ENCODE data around the gene CABLES2. TPM values are rescaled to one million over a fixed set of nuclear protein-coding genes. Genes with fewer than 3 reads are reported as not detected.

Gene CABLES2, protein sequence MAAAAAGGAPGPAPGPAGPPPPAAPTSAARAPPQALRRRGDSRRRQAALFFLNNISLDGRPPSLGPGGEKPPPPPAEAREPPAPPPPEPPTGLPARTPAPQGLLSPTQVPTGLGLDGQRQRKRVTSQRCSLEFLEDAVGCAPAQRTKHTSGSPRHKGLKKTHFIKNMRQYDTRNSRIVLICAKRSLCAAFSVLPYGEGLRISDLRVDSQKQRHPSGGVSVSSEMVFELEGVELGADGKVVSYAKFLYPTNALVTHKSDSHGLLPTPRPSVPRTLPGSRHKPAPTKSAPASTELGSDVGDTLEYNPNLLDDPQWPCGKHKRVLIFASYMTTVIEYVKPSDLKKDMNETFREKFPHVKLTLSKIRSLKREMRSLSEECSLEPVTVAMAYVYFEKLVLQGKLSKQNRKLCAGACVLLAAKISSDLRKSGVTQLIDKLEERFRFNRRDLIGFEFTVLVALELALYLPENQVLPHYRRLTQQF
- 0.75 and 0.99 TPM in 2 replicates for total RNA-seq

DNA sequence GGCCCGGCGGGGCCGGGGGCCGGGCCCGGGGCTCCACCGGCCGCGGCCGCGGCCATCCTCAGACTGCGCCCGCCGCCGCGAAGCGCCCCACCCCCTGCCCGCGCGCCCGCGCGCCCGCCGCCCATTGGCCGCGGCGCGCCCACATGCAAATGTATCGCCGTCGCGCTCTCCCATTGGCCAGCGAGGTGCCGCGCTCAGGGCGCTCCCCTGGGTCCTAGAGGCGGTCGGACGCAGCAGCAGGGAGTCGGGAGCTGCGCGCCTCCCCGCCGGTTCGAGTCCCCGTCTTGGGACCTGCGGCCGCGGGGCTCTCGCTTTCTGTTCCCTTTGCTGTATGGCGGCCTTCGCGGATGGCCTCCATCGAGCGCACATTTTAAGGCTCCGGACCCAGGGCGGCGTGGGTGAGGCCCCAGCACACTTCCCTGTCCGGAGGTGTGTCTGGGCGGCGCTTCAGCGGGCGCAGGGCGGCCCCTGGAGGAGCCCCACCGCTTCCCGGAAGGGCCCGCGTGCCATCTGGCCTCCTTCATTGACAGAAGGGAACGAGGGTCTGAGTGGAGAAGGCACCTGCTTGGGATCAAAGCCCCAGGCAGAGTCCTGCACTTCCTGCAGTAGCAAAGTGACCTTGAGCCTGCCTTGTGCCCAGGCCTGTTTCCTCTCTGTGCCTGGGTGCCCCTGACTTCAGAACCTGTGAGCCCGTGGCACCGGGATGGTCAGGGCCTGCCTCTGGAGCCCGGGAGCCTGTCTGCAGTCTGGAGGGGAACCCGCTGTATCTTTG, at the start of gene CABLES2:
Gene CABLES2, minus strand, starts transcription at position 65 of the 772 bp plus-strand sequence. Its CDS starts 9 bp downstream, at position 56.

DNA sequence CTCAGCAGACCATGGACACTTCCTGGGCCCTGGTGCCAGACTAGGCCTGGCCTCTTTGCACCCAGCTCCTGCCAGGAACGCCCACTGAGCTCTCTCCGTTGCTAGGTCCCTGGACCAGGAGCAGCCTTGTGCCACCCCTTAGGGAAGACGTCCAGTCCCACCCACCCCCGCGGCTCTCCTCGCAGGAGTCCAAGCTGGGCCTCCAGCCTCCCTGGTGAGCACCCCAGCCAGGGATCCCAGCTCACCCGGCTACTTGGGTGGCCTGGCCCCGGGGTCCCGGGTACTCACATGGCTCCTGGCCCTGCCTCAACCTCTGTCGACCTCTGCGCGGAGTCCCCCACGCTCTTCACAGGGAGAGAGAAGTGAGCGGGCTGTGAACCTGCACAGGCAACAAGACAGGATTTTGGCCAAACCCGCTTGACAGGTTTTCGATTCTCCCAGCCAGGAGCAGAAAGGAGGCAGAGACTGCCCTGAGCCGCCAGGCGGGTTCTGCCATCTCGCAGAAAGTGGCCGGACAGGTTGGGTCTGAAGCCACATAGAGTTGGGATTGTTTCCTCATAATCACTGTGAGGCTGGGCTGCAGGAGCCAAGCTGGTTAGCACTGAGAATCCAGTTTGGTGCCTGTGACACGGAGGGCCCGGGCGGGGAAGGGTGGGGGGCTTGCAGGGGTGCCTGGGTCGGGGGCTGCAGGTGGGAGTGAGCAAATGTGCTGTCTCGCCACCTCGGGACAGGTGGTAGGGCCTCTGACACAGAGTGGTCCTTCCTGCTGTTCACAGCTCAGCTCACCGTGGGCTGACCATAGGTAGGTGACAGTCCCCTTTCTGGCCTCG, 20.3 kb upstream of the CABLES2 start, which contains the start of gene RBBP8NL:
Gene RBBP8NL, minus strand, starts transcription at position 368 of the 830 bp plus-strand sequence. CDS start 7,892 bp downstream, outside the sequence.

DNA sequence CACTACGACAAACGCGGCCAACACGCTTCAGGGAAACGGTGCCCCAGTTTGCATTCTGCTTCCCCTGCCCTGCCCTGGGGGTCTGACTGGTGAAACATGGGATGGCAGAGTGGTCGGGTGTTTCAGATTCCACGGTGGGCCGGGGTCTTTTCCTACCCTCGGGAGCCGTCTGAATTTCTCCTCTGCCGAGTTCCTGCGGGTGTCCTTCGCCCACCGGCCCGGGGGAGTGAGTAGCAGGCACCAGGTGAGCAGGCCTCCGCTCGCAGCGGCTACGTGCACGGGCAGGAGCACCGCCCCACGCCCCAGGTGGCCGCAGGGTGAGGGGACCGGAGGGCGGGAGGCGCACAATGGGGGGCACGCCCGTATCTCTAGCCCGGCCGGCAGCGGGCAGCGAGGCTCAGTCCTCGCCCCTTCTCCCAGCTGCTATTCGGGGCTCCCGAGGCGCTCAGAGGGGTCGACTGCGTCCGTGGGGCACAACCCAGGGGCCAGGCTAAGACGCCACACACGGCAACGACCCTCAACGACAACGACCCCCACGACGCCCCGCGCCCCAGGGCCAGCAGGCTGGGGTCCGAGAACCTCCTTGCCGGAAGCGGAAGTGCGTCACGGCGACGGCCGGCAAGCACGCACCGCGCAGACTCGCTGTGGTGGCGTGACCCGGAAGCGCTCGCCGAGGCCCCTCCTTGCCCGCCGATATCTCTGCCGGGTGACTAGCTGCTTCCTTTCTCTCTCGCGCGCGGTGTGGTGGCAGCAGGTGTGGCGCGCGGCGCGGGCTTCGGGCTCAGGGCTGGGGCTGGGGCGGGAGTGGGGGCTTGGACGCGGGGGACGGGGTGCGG, 20.5 kb downstream of the CABLES2 start, which contains the start of gene RPS21:
Gene RPS21, plus strand, starts transcription at position 721 of the 836 bp plus-strand sequence. CDS start 236 bp downstream, outside the sequence.

DNA sequence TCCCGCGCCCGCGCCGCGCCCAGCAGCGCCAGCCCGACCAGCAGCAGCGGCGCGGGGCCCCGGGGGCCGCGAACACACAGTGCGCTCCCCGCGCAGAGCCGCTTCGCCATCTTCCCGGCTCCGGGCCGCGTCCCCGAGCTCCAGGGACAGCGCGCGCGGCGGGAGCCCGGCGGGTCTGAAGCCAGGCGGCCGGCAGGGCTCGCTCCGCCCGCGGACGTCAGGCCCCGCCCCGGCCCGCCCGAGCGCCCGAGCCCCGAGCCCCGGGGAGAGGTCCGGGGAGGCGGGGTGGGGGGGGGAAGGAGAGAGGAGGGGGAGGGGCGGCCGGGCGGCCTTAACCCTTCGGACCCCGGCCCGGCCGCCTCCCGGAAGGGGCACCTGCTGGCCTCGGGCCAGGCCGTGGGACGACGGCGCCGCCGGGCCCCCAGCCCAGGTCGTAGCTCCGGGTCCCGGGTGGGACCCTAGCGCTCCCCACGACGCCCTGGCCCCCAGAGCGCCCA, 39.9 kb downstream of the CABLES2 start, which contains the start of gene LAMA5:
Gene LAMA5, minus strand, starts transcription at position 177 of the 497 bp plus-strand sequence. Its CDS starts 67 bp downstream, at position 110.

Other genes starting within 250 kb of the CABLES2 start
- 14.4 and 16.8 TPM in 2 replicates for gene MTG2, start 224.3 kb downstream of the CABLES2 start, total RNA-seq
- gene HRH3, start 187.0 kb downstream of the CABLES2 start, total RNA-seq, result not detected in 2 replicates
- gene OSBPL2, start 168.8 kb downstream of the CABLES2 start, total RNA-seq, result 17.2 and 26.8 TPM in 2 replicates
- 110 and 141 TPM in 2 replicates for gene ADRM1, start 104.3 kb downstream of the CABLES2 start, total RNA-seq
- gene LAMA5, start 40.0 kb downstream of the CABLES2 start, total RNA-seq, result 59.0 and 137 TPM in 2 replicates
- gene RPS21, start 20.2 kb downstream of the CABLES2 start, total RNA-seq, result 1,391 and 1,978 TPM in 2 replicates
- not detected in 2 replicates for gene RBBP8NL, start 20.3 kb upstream of the CABLES2 start, total RNA-seq
- not detected in 2 replicates for gene GATA5, start 68.7 kb upstream of the CABLES2 start, total RNA-seq
- gene SLCO4A1, start 235.2 kb upstream of the CABLES2 start, total RNA-seq, result 3.1 and 3.8 TPM in 2 replicates